Muscle of arm (tissue), 14 donors: ENCODE measurements around the gene ARHGEF40. TPM values are rescaled to one million over a fixed set of nuclear protein-coding genes. Genes with fewer than 3 reads are reported as not detected.

Experiments used
- DNase-seq: peaks from one replicate; pipeline ENCODE4 v3.0.0-alpha.2; 2013
- long read RNA-seq, 11 donors: transcript quantifications; one replicate each; lab custom pipeline, GENCODE V29; 2026
- polyA plus RNA-seq, 12 donors: library from polyadenylated mRNA; unstranded; fragments of 120-200 nt; gene quantifications; one replicate each; pipeline ENCODE4 v1.2.1, GENCODE V29; 2013; ENCODE audit not compliant: insufficient read length in 12 of 12

The ARHGEF40 gene
- 100 to 1,000 TPM in 1 of 12 donors, 10 to 100 TPM in 11; 52.3 to 196 (median 66.0) TPM for polyA plus RNA-seq
- long read RNA-seq, donor 1, full-length matches to known transcripts = 6 of 50 reads
- long read RNA-seq, donor 1, partial matches to known transcripts = 44 of 50 reads
- long read RNA-seq, donor 1, other reads (novel, unspliced or antisense) = 0 of 50 reads
- long read RNA-seq, donor 2, partial matches to known transcripts = 25 of 27 reads
- long read RNA-seq, donor 2, other reads (novel, unspliced or antisense) = 0 of 27 reads
- long read RNA-seq, donor 3, partial matches to known transcripts = 6 of 10 reads
- long read RNA-seq, donor 3, other reads (novel, unspliced or antisense) = 0 of 10 reads
- long read RNA-seq, donor 4, partial matches to known transcripts = 0 of 2 reads
- long read RNA-seq, donor 4, other reads (novel, unspliced or antisense) = 0 of 2 reads
- long read RNA-seq, donor 5, full-length matches to known transcripts = 1 of 1 reads
- long read RNA-seq, donor 5, partial matches to known transcripts = 0 of 1 reads
- long read RNA-seq, donor 5, other reads (novel, unspliced or antisense) = 0 of 1 reads
- long read RNA-seq, donor 6, partial matches to known transcripts = 22 of 24 reads
- long read RNA-seq, donor 6, other reads (novel, unspliced or antisense) = 0 of 24 reads
- long read RNA-seq, donor 7, partial matches to known transcripts = 5 of 5 reads
- long read RNA-seq, donor 7, other reads (novel, unspliced or antisense) = 0 of 5 reads
- long read RNA-seq, donor 8, full-length matches to known transcripts = 4 of 95 reads
- long read RNA-seq, donor 8, partial matches to known transcripts = 85 of 95 reads
- long read RNA-seq, donor 8, other reads (novel, unspliced or antisense) = 6 of 95 reads
- long read RNA-seq, donor 9, full-length matches to known transcripts = 1 of 36 reads
- long read RNA-seq, donor 9, partial matches to known transcripts = 35 of 36 reads
- long read RNA-seq, donor 9, other reads (novel, unspliced or antisense) = 0 of 36 reads
- long read RNA-seq, donor 10, full-length matches to known transcripts = 2 of 11 reads
- long read RNA-seq, donor 10, partial matches to known transcripts = 9 of 11 reads
- long read RNA-seq, donor 10, other reads (novel, unspliced or antisense) = 0 of 11 reads
- long read RNA-seq, donor 11, partial matches to known transcripts = 0 of 3 reads
- long read RNA-seq, donor 11, other reads (novel, unspliced or antisense) = 0 of 3 reads

GRCh38 chr14:21070083-21070609, at the start of gene ARHGEF40:
Gene ARHGEF40, plus strand, starts transcription at chr14:21070304. Its CDS starts 93 bp downstream, at chr14:21070397.
- peak; percentile 66 for DNase-seq

GRCh38 chr14:21020977-21021545, 49.0 kb upstream of the ARHGEF40 start:
- no peak for DNase-seq

GRCh38 chr14:21022686-21023085, 47.4 kb upstream of the ARHGEF40 start:
- no peak for DNase-seq

GRCh38 chr14:21023174-21023573, 46.9 kb upstream of the ARHGEF40 start:
- DNase-seq = no peak

- no peak for DNase-seq
Measured at GRCh38 chr14:21023817-21024584, 46.1 kb upstream of the ARHGEF40 start.

GRCh38 chr14:21024585-21025370, 45.3 kb upstream of the ARHGEF40 start, which contains the start of gene NDRG2:
Gene NDRG2, minus strand, starts transcription at chr14:21025061. Its CDS starts 1,746 bp downstream, at chr14:21023315.
- peak; percentile 58 for DNase-seq

- DNase-seq = no peak
Measured at GRCh38 chr14:21025371-21026273, 44.5 kb upstream of the ARHGEF40 start.

- no peak for DNase-seq
Measured at GRCh38 chr14:21026274-21026987, 43.7 kb upstream of the ARHGEF40 start.

- no peak for DNase-seq
Measured at GRCh38 chr14:21026988-21027315, 43.2 kb upstream of the ARHGEF40 start.

GRCh38 chr14:21029917-21030316, 40.2 kb upstream of the ARHGEF40 start, which contains the start of gene TPPP2:
Gene TPPP2, plus strand, starts transcription at chr14:21030217. Its CDS starts 365 bp downstream, at chr14:21030582.
- DNase-seq = no peak

- DNase-seq = no peak
Measured at GRCh38 chr14:21030531-21030930, 39.6 kb upstream of the ARHGEF40 start.

- no peak for DNase-seq
Measured at GRCh38 chr14:21032326-21033132, 37.6 kb upstream of the ARHGEF40 start.

GRCh38 chr14:21033133-21033698, 36.9 kb upstream of the ARHGEF40 start:
- DNase-seq = no peak

GRCh38 chr14:21034707-21035106, 35.4 kb upstream of the ARHGEF40 start, which contains the start of gene RNASE13:
Gene RNASE13, minus strand, starts transcription at chr14:21034807. Its CDS starts 519 bp downstream, at chr14:21034288.
- no peak for DNase-seq

- no peak for DNase-seq
Measured at GRCh38 chr14:21036751-21037150, 33.4 kb upstream of the ARHGEF40 start.

GRCh38 chr14:21037156-21037555, 32.9 kb upstream of the ARHGEF40 start:
- no peak for DNase-seq
